Inflammatory macrophage treated with lipopolysaccharide for 1 hour (primary cell): ENCODE results near the gene MTTP.

Source experiments
- DNase-seq, 2 donors: peaks; one replicate each; pipeline ENCODE4 v3.0.0-alpha.2; 2020 to 2022

MTTP gene

GRCh38 chr4:99593781-99594641, 19.4 kb downstream of the MTTP start:
- no peak for DNase-seq

GRCh38 chr4:99594818-99595217, 20.2 kb downstream of the MTTP start:
- no peak for DNase-seq

GRCh38 chr4:99606716-99607115, 32.1 kb downstream of the MTTP start:
- DNase-seq = no peak

GRCh38 chr4:99608417-99608816, 33.8 kb downstream of the MTTP start:
- no peak for DNase-seq

- DNase-seq = no peak
These were observed 36.1 kb downstream of the MTTP start for GRCh38 chr4:99610605-99611175.

- DNase-seq = no peak
These were observed 37.7 kb downstream of the MTTP start for GRCh38 chr4:99612281-99612680.

GRCh38 chr4:99612704-99613103, 38.1 kb downstream of the MTTP start:
- DNase-seq = no peak

- peak in 1 of 2 donors; percentile 1 for DNase-seq
These were observed 39.9 kb downstream of the MTTP start for GRCh38 chr4:99614491-99614890.

- no peak for DNase-seq
These were observed 40.7 kb downstream of the MTTP start for GRCh38 chr4:99615170-99615820.

GRCh38 chr4:99617374-99617773, 42.8 kb downstream of the MTTP start:
- DNase-seq = no peak

- DNase-seq = no peak
These were observed 47.7 kb downstream of the MTTP start for GRCh38 chr4:99622341-99622740.

GRCh38 chr4:99624141-99624719, 49.6 kb downstream of the MTTP start:
- DNase-seq = no peak

GRCh38 chr4:99625369-99625768, 50.7 kb downstream of the MTTP start:
- no peak for DNase-seq

GRCh38 chr4:99628040-99628439, 53.4 kb downstream of the MTTP start:
- no peak for DNase-seq

- DNase-seq = no peak
These were observed 55.4 kb downstream of the MTTP start for GRCh38 chr4:99629962-99630554.

- DNase-seq = no peak
These were observed 56.3 kb downstream of the MTTP start for GRCh38 chr4:99630857-99631360.

- no peak for DNase-seq
These were observed 59.1 kb downstream of the MTTP start for GRCh38 chr4:99633772-99634171.

GRCh38 chr4:99634742-99635360, 60.2 kb downstream of the MTTP start:
- DNase-seq = no peak

GRCh38 chr4:99635601-99636000, 61.0 kb downstream of the MTTP start:
- DNase-seq = no peak

- no peak for DNase-seq
These were observed 61.8 kb downstream of the MTTP start for GRCh38 chr4:99636422-99636821.

GRCh38 chr4:99637174-99637573, 62.5 kb downstream of the MTTP start:
- no peak for DNase-seq

- DNase-seq = no peak
These were observed 66.1 kb downstream of the MTTP start for GRCh38 chr4:99640676-99641075.
